ENCODE measurements around the gene ELF1.

GRCh38 chr13:40908546-40908945, 110.6 kb downstream of the ELF1 start:
- TF ChIP-seq ZNF274 (IDR thresholded peaks at IDR 0.05; ENCODE audit: insufficient read depth, insufficient read length) = no peak
- TF ChIP-seq STAT1 (conservative IDR thresholded peaks at IDR 0.05) = no peak
- no peak for TF ChIP-seq CTCF (IDR thresholded peaks at IDR 0.05 in 2 of 3, conservative IDR thresholded peaks at IDR 0.05 in 1 of 3; ENCODE audit: control insufficient read depth in 2 of 3, extremely low read depth in 1 of 3, insufficient read depth in 1 of 3, low read depth in 3 of 3, low read length in 3 of 3)
- TF ChIP-seq POLR2A (IDR thresholded peaks at IDR 0.05; ENCODE audit: low read depth, low read length) = no peak
